Endothelial cell (in vitro differentiated cells): Measurements from ENCODE around the gene KIF6. TPM values are rescaled to one million over a fixed set of nuclear protein-coding genes. Genes with fewer than 3 reads are reported as not detected.

Source experiments
- DNase-seq: peaks from one replicate; pipeline ENCODE4 v3.0.0; 2021; ENCODE audit warnings: low spot score
- H3K27ac Mint-ChIP-seq: one replicate; pipeline ENCODE4 v1.8.0; 2021; ENCODE audit warnings: mixed read lengths, inconsistent platforms; ENCODE audit not compliant: unreplicated experiment
- H3K27me3 Mint-ChIP-seq: one replicate; pipeline ENCODE4 v1.8.0; 2021; ENCODE audit warnings: mild to moderate bottlenecking, moderate library complexity, mixed read lengths, inconsistent platforms; ENCODE audit not compliant: unreplicated experiment
- H3K36me3 Mint-ChIP-seq: one replicate; pipeline ENCODE4 v1.8.0; 2021; ENCODE audit warnings: mild to moderate bottlenecking, low read depth, mixed read lengths, inconsistent platforms; ENCODE audit not compliant: unreplicated experiment
- H3K4me1 Mint-ChIP-seq: one replicate; pipeline ENCODE4 v1.8.0; 2021; ENCODE audit warnings: mild to moderate bottlenecking, mixed read lengths, inconsistent platforms; ENCODE audit not compliant: unreplicated experiment
- H3K4me3 Mint-ChIP-seq: one replicate; pipeline ENCODE4 v1.8.0; 2021; ENCODE audit warnings: mild to moderate bottlenecking, mixed read lengths, inconsistent platforms; ENCODE audit not compliant: unreplicated experiment
- H3K9me3 Mint-ChIP-seq: one replicate; pipeline ENCODE4 v1.8.0; 2021; ENCODE audit warnings: mixed read lengths, inconsistent platforms; ENCODE audit not compliant: unreplicated experiment
- CTCF ChIP-seq: fragments of 200-600 bp; sonication (generic); IDR thresholded peaks from one replicate; pipeline ENCODE4 v1.5.0; 2021; ENCODE audit warnings: antibody characterized with exemption; ENCODE audit not compliant: unreplicated experiment
- total RNA-seq: library from RNA; stranded (reverse); fragmentation: NEBNext Ultra II Directional; extraction: Animal tissue kit (Norgen Biotek cat#: 25700); gene quantifications from one replicate; pipeline ENCODE4 v1.2.1, GENCODE V29; 2021; ENCODE audit not compliant: unreplicated experiment

The KIF6 gene
- total RNA-seq, 1 donor from 2014 or later, result 0.46 TPM

- no peak for TF ChIP-seq CTCF
- no peaks in the 10 kb centered on the region for H3K9me3 Mint-ChIP-seq
- DNase-seq, result no peak
- no peaks in the 10 kb centered on the region for H3K4me1 Mint-ChIP-seq
- H3K27ac Mint-ChIP-seq, result no peak overlapping the region
- H3K4me3 Mint-ChIP-seq, result no peak overlapping the region
- peaks cover 5% of the 10 kb centered on the region for H3K27me3 Mint-ChIP-seq
- H3K36me3 Mint-ChIP-seq, result peaks cover 4% of the 10 kb centered on the region
Measured at GRCh38 chr6:39370390-39370789, 354.8 kb downstream of the KIF6 start.

DNA sequence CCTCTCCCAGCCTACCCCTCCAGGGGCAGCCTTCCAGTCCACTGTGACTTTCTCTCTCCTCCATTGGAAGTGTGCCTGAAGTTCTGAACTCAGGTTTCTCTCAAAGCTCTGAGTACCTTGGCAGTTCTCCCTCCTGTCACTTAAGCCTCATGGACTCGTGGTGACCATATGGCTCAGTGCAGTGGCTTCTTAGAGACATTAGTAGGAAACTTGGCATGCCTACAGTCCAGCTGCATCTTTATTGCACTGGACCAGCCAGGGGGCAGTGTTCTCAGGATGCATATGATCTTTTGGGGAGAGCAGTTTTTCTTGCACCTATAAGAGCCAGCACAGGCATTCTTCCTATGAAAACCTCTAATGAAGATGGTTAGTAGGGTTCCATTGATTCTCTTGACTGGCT lies 355.2 kb downstream of the KIF6 start:
- Mint-ChIP-seq H3K27ac (no peak overlapping the region), H3K36me3 (peaks cover 4% of the 10 kb centered on the region), H3K9me3 (no peaks in the 10 kb centered on the region), H3K4me1 (no peaks in the 10 kb centered on the region), H3K4me3 (no peak overlapping the region), H3K27me3 (peaks cover 5% of the 10 kb centered on the region)
- no peak for DNase-seq
- no peak for TF ChIP-seq CTCF

DNA sequence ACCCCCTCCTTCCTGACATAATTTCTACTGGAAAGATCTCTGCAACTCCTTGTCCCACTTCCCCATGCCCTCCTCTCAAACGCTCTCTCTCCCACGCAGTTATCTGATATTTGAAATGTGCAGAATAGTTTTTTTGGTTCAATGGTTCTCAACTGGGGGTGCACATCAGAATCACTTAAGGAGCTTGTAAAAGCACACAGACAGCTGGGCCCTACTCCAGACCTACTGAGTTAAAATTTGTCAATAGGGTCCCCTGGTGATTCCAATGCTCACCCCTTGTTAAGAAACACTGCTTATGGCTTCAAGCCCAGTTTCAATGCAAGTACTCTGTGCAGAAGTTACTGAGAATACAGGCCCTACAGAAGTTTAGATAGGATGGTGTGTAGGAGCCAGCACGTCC lies 357.5 kb downstream of the KIF6 start:
- Mint-ChIP-seq H3K36me3 (peaks cover 4% of the 10 kb centered on the region), H3K9me3 (no peaks in the 10 kb centered on the region), H3K4me1 (peaks cover 3% of the 10 kb centered on the region), H3K27me3 (peaks cover 7% of the 10 kb centered on the region), H3K4me3 (no peak overlapping the region), H3K27ac (no peak overlapping the region)
- no peak for DNase-seq
- TF ChIP-seq CTCF, result no peak

DNA sequence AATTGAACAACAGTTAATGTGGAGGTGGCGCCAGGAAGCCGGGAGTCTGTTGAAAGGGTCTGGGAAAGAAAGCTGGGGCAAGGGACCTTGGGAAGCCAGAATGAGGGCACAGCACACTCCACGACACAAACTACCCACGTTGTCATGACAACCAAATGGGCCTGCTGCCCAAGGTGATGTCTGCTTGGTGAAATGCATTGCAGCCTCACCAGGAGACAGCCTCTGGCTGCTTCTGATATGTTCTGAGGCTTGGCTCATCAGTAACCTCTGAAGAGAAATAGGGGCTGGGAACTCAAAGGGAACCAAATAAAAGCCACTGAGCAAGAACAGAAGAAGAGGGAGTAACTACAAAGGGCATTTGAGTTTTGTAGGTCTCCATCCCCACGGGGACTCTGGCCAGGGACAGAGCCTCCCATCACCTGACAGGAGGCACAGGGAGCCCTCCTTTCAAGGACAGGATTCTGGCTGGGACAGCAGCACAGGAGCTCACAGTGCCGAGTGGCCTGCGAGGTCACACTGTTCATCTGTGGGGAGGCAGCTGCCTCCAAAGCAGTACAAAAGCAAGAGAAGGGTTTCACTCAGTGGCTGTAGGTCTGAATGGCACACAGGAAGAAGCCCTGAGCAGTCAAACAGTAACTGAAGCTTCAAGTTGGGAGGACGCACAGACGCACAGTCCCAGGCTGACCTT lies 358.1 kb downstream of the KIF6 start:
- Mint-ChIP-seq H3K27me3 (peaks cover 9% of the 10 kb centered on the region), H3K9me3 (no peaks in the 10 kb centered on the region), H3K36me3 (peaks cover 4% of the 10 kb centered on the region), H3K27ac (no peak overlapping the region), H3K4me1 (peaks cover 9% of the 10 kb centered on the region), H3K4me3 (no peak overlapping the region)
- DNase-seq, result no peak
- no peak for TF ChIP-seq CTCF

GRCh38 chr6:39365281-39366074 lies 359.7 kb downstream of the KIF6 start:
- no peak for TF ChIP-seq CTCF
- H3K4me1 Mint-ChIP-seq, result peaks cover 13% of the 10 kb centered on the region
- H3K4me3 Mint-ChIP-seq, result no peak overlapping the region
- no peaks in the 10 kb centered on the region for H3K9me3 Mint-ChIP-seq
- H3K27ac Mint-ChIP-seq, result no peak overlapping the region
- no peak for DNase-seq
- peaks cover 9% of the 10 kb centered on the region for H3K27me3 Mint-ChIP-seq
- H3K36me3 Mint-ChIP-seq, result no peaks in the 10 kb centered on the region
